Iris pigment epithelial cell (primary cell): ENCODE data around the gene FBXO36.

Experiments used
- DNase-seq: peaks from one replicate; pipeline ENCODE4 v3.0.0-alpha.2; 2011; ENCODE audit warnings: low read depth

FBXO36 gene

GRCh38 chr2:230050136-230050535 lies 127.8 kb downstream of the FBXO36 start:
- DNase-seq: no peak

GRCh38 chr2:230052299-230052698 lies 130.0 kb downstream of the FBXO36 start:
- peak; percentile 36 for DNase-seq

GRCh38 chr2:230053753-230054478 lies 131.6 kb downstream of the FBXO36 start:
- peak; percentile 86 for DNase-seq

GRCh38 chr2:230060672-230061293 lies 138.5 kb downstream of the FBXO36 start:
- DNase-seq: no peak
